Small intestine (tissue), 7 donors: Measurements from ENCODE around the gene MAPK9. TPM values are rescaled to one million over a fixed set of nuclear protein-coding genes. Genes with fewer than 3 reads are reported as not detected.
"Not testable (repeated sequence)": the region's sequence is repeated elsewhere in the genome, so short reads cannot be mapped to it uniquely, and the experiment has no call there.

Experiments
- DNase-seq, 2 donors: peaks; one replicate each; pipeline versions ENCODE4 v3.0.0 to v3.0.0-alpha.2; 2013
- FAIRE-seq: peaks from 2 replicates; lab custom pipeline; 2012; peaks lifted over from hg19 to GRCh38; lab: Jason Lieb, UNC
- H3K27ac ChIP-seq, 3 donors: one replicate each; pipeline ENCODE4 v1.5.1; 2013; ENCODE audit warnings: low read length in 2 of 3, mild to moderate bottlenecking in 2 of 3, control low read depth in 1 of 3, inconsistent platforms in 1 of 3, low read depth in 1 of 3, moderate library complexity in 1 of 3
- H3K27me3 ChIP-seq, 3 donors: one replicate each; pipeline ENCODE4 v1.6.1; 2013; ENCODE audit warnings: low read length in 3 of 3, inconsistent platforms in 1 of 3; ENCODE audit not compliant: control insufficient read depth in 3 of 3, insufficient read depth in 3 of 3
- H3K36me3 ChIP-seq, 3 donors: one replicate each; pipeline ENCODE4 v1.6.1; 2013; ENCODE audit warnings: low read length in 3 of 3, inconsistent platforms in 1 of 3, low read depth in 1 of 3, mild to moderate bottlenecking in 1 of 3, moderate library complexity in 1 of 3; ENCODE audit not compliant: control insufficient read depth in 3 of 3, insufficient read depth in 2 of 3
- H3K4me1 ChIP-seq, 3 donors: one replicate each; pipeline ENCODE4 v1.6.1; 2013; ENCODE audit warnings: low read length in 2 of 3, inconsistent platforms in 1 of 3, low read depth in 1 of 3, mild to moderate bottlenecking in 1 of 3, moderate library complexity in 1 of 3; ENCODE audit not compliant: control insufficient read depth in 3 of 3, insufficient read depth in 2 of 3
- H3K4me3 ChIP-seq, 3 donors: one replicate each; pipeline ENCODE4 v1.5.1; 2013; ENCODE audit warnings: low read length in 3 of 3, control low read depth in 1 of 3, inconsistent platforms in 1 of 3, low read depth in 1 of 3, mild to moderate bottlenecking in 1 of 3, moderate library complexity in 1 of 3
- H3K9me3 ChIP-seq, 2 donors: one replicate each; pipeline ENCODE4 v1.6.1; 2013; ENCODE audit warnings: low read depth in 1 of 2, low read length in 1 of 2; ENCODE audit not compliant: control insufficient read depth in 2 of 2, insufficient read depth in 1 of 2
- WGBS, 3 donors: extraction: QIAGEN DNeasy Blood & Tissue Kit; methylation state at CpG; one replicate each; pipeline ENCODE4 v1.1.7; 2013; 5-methylcytosine and 5-hydroxymethylcytosine counted together
- polyA plus RNA-seq, 4 donors: library from polyadenylated mRNA; stranded (reverse) in 3 of 4; unstranded in 1 of 4; fragments of 200-250 nt in 3 of 4; fragments of 120-200 nt in 1 of 4; gene quantifications; one replicate each; pipeline versions ENCODE4 v1.2.1 to v1.2.3, GENCODE V29; 2013
- donor health status: healthy with polysubstance abuse.
- donor health status: control.
- donor health status: control.
- donor health status: Bipolar disorder and iron deficiency.
- donor health status: healthy.

The MAPK9 gene
- polyA plus RNA-seq, 4 donors, result 13.2 to 29.1 (median 16.1) TPM

DNA sequence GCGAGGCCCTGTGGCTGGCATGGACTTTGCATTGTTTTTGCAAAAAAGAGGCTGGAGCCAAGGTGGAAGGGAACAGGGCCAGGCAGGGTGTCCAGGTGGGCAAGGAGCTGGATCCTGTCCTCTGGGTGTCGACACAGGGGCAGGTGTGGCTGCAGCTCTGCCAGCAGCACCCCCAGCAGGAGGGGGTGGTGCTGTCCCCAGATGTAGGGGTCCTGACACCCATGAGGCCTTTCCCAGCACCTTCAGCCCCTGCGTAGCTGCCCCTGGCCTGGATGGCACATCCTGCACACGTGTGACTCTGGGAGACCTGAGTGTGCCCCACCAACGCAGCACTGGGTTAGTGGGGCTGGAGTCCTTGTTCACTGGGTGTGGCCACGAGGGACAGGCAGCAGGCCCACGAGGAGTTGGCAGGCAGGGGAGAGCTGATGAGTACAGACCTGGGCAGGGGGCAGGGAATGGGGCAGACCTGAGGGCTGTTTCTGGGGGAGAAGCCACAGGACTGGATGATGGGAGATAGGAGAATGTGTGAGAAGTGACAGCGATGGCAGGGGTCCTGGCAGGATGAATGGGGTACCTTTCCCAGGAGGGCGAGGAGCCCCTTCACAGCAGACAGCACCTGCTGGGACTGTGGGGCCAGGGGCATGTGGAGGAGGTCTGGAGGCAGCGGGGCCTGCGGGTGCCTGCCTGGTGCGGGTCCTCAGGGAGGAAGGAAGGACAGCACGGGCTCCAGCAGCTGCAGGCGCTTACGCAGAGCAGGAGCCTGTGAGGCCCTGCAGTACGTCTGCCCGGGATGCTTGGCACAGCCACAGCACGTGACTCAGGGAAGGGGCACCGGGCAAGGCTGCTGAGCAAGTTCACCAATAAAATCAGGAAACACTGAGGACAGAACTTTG lies 79.3 kb downstream of the MAPK9 start:
- Histone ChIP-seq H3K4me1 (no peaks in the 10 kb centered on the region), H3K27me3 (peaks cover 1 to 9% (median 8%) of the 10 kb centered on the region in 3 donors), H3K9me3 (peaks cover 0 to 11% of the 10 kb centered on the region in 2 donors), H3K27ac (no peak overlapping the region), H3K4me3 (no peak overlapping the region), H3K36me3 (no peaks in the 10 kb centered on the region)
- FAIRE-seq (no peak), DNase-seq (no peak)
- WGBS, 3 donors, result 18 to 40% (median 20%) methylated on average over 16 to 19 of the region's 19 CpGs

DNA sequence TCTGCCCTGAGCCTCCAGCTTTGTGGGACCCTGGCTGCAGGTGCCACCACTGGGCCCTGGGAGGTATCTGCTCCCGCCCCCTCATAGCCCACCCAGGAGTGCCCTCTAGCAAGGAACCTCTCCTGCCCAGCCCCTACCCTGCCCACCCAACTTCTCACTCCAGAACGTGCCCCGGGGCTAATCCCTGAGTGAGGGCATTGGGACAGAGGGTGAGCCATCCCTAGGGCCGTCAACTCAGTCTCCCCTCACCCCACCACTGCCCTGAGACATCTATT lies 80.2 kb downstream of the MAPK9 start:
- no peak for DNase-seq

DNA sequence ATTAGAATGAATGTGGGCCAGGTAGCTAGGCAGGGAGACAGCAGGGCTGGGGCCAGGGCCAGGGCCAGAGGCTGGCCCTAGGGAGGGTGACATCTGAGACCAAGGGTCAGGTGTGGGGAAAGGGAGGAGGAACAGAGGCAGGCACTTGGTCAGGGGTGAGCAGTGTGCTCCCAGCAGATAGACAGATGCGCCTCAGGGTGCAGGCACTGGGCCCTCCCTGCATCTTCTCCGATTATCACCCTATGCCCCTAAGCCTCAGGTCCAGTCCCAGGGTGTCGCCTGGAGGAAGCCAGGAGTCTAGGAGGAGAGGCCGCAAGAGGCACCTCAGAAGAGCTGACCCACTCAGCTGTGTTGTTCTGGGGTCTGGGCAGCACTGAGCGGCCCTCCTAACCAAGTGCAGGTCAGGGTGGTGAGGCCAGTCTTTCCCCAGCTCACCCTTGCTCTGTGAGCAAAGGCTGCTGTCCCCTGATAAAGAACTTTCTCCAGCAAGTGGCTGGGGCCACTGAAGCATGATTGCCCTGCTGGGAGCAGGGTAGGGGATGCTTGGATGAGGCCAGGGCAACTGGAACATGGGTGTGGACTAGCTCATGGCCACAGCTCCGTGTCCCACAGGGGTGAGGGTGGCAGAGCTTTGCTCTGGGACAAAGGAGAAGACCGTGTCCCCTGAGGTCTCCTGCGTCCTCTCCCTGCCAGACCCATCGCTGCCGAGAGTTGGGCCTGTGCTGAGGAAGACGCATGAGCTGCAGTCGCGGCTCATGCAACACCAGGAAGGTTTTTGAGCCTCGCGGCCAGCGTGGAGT lies 80.7 kb downstream of the MAPK9 start:
- FAIRE-seq (no peak), DNase-seq (no peak)
- H3K4me3 ChIP-seq, result no peak overlapping the region
- peaks cover 0 to 7% of the 10 kb centered on the region in 2 donors for H3K9me3 ChIP-seq
- 87 to 93% (median 87%) methylated on average over 16 of the region's 16 CpGs for WGBS, 3 donors
- H3K27me3 ChIP-seq, result peaks cover 4 to 19% (median 9%) of the 10 kb centered on the region in 3 donors
- no peaks in the 10 kb centered on the region for H3K4me1 ChIP-seq
- H3K36me3 ChIP-seq, result no peaks in the 10 kb centered on the region
- no peak overlapping the region for H3K27ac ChIP-seq

More for the DNA sequence above, 80.2 kb downstream of the MAPK9 start:
- Histone ChIP-seq H3K9me3 (peaks cover 0 to 11% of the 10 kb centered on the region in 2 donors), H3K27me3 (peaks cover 4 to 18% (median 9%) of the 10 kb centered on the region in 3 donors), H3K4me1 (no peaks in the 10 kb centered on the region), H3K27ac (no peak overlapping the region), H3K36me3 (no peaks in the 10 kb centered on the region), H3K4me3 (no peak overlapping the region)
- FAIRE-seq, result no peak
- WGBS, 3 donors, result 63 to 81% (median 75%) methylated on average over 4 of the region's 4 CpGs

DNA sequence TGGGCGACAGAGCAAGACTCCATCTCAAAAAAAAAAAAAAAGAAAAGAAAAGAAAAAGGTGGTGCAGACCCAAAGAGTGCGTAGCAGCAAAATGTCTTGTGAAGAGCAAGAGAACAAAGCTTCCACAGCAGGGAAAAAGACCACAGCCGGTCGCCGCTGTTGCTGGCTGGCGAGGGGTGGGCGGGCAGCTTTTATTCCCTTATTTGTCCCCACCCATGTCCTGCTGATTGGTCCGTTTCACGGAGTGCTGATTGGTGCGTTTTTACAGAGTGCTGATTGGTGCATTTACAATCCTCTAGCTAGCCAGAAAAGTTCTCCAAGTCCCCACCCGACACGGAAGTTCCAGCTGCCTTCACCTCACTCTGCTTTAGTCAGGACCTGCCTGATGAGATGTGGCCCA lies 81.8 kb downstream of the MAPK9 start:
- not testable (repeated sequence) for DNase-seq, H3K9me3 ChIP-seq, H3K36me3 ChIP-seq, H3K27ac ChIP-seq, H3K4me1 ChIP-seq, FAIRE-seq, H3K4me3 ChIP-seq
- 89 to 95% (median 92%) methylated on average over 12 of the region's 12 CpGs for WGBS, 3 donors
- peaks cover 4 to 19% (median 9%) of the 10 kb centered on the region in 3 donors for H3K27me3 ChIP-seq

DNA sequence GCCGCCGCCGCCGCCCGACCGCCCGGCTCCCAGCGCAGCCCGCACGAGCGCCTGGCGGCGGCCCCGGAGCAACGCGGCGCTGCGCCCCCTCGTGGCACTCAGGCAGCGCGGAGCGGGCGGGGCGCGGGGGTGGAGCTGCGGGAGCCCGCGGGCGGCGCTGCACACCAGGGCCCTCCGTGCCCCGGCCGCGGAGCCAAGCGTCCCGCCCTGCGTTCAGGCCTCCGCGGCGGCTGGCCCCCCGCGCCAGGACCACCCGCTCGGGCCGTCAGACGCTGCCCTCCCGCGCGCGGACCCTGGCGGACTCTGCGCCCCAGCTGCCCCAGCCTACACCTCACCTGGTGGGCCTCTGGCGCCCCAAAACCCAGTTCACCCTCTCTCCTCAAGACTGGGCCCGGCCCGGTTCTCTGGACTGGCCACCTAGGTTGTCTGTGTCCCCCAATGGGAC lies 82.7 kb downstream of the MAPK9 start, which contains the start of gene RASGEF1C:
Gene RASGEF1C, minus strand, starts transcription at position 75 of the 445 bp plus-strand sequence. CDS start 71,159 bp downstream, outside the sequence.
- Histone ChIP-seq H3K4me3 (peak within 1 kb of the TSS in 2 of 3 donors; percentile 19 to 45), H3K27me3 (peaks cover 4 to 19% (median 9%) of the 10 kb centered on the region in 3 donors), H3K36me3 (no peaks in the 10 kb centered on the region), H3K27ac (no peak within 1 kb of the TSS), H3K9me3 (no peaks in the 10 kb centered on the region), H3K4me1 (no peaks in the 10 kb centered on the region)
- 1 to 23% (median 4%) methylated on average over 9 to 55 of the region's 55 CpGs for WGBS, 3 donors
- peak; percentile 60 to 89 for DNase-seq
- no peak for FAIRE-seq

DNA sequence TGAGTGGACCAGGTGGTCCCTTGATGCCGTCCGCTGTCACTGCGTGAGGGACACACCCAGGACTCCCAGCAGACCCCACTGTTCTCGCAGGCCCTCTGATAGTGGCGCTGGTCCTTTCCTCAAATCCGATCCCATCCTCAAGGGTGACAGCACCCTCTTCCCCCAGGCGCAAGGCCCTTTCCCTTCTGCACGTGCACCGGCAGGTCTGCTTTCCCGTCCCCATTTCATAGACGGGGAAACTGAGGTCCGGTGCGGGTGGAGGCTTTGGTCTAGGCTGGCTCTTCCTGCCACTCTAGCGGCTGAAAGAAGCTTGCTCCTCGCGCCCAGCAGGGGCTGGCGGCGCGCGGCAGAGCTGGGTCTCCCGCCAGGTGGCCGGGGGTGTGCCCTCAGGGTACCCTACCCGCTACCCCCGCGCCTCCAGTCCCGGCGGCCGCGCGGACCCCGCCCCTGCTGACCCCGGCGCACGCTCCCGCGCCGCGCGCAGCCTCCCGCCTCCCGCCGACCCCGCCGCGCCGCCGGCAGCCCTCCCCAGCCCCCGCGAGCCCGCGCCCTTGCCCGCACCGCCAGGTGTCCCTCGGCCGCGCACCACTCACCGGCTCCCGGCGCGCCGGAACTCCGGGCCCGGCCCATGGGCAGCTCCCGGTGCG lies 83.3 kb downstream of the MAPK9 start:
- FAIRE-seq, result no peak
- H3K27me3 ChIP-seq, result peaks cover 4 to 19% (median 9%) of the 10 kb centered on the region in 3 donors
- H3K4me3 ChIP-seq, result peak overlapping the region in 2 of 3 donors; percentile 19 to 45
- H3K4me1 ChIP-seq, result no peaks in the 10 kb centered on the region
- DNase-seq, result peak in 1 of 2 donors; percentile 55
- WGBS, 3 donors, result 3 to 5% (median 5%) methylated on average over 23 to 65 of the region's 65 CpGs
- no peak overlapping the region for H3K27ac ChIP-seq
- no peaks in the 10 kb centered on the region for H3K36me3 ChIP-seq
- no peaks in the 10 kb centered on the region for H3K9me3 ChIP-seq

DNA sequence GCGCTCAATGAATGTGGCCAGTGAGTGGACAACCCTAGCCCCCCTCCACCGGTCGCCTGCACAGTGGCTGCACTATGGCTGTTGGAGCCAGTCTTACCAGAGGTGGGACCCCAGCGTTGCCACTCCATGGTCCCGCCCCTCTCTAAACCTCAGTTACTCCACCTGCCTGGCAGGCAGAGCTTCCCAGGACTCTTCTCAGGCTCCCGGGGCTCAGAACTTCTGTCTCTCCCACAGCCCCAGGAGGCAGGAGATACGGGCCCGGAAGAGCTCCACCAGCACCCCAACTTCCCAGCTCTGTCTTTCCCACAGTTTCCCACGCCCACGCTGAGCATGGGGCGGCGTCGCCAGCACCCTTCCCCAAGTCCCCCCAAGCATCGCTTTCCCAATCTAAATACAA lies 83.8 kb downstream of the MAPK9 start:
- Histone ChIP-seq H3K4me3 (peak overlapping the region in 1 of 3 donors; percentile 19), H3K9me3 (no peaks in the 10 kb centered on the region), H3K27ac (no peak overlapping the region), H3K36me3 (no peaks in the 10 kb centered on the region), H3K4me1 (no peaks in the 10 kb centered on the region), H3K27me3 (peaks cover 4 to 19% (median 9%) of the 10 kb centered on the region in 3 donors)
- FAIRE-seq (no peak), DNase-seq (no peak)
- 31 to 34% (median 34%) methylated on average over 14 of the region's 14 CpGs for WGBS, 3 donors

DNA sequence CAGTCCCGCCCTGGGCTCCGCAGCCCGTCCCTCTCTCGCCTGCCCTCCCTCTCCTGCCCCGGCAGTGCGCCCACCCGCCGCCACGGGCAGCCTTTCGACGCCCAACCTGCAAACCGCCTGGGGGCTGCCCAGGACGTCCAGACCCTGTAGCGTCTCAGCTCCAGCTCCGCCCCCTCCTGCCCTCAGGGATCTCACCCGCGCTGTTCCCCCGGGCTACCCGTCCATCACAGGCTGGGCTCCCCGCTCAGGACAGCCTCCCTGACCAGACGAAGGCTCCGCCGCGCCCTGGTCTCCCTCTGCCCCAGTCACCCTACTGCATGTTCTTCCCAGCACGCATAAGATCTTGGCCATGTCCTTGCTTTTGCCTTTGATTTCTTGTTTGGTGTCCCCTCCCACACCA lies 84.3 kb downstream of the MAPK9 start:
- DNase-seq (no peak), FAIRE-seq (no peak)
- WGBS, 3 donors, result 36 to 51% (median 41%) methylated on average over 18 to 25 of the region's 25 CpGs
- Histone ChIP-seq H3K27ac (no peak overlapping the region), H3K9me3 (no peaks in the 10 kb centered on the region), H3K36me3 (no peaks in the 10 kb centered on the region), H3K4me3 (no peak overlapping the region), H3K4me1 (no peaks in the 10 kb centered on the region), H3K27me3 (peaks cover 4 to 19% (median 9%) of the 10 kb centered on the region in 3 donors)
